Measurements from ENCODE around the gene KRTAP1-4. TPM values are rescaled to one million over a fixed set of nuclear protein-coding genes. Genes with fewer than 3 reads are reported as not detected.
"Not testable (repeated sequence)": the region's sequence is repeated elsewhere in the genome, so short reads cannot be mapped to it uniquely, and the experiment has no call there.

KRTAP1-4 gene
- total RNA-seq, 2 experiments from 2014 or later: not detected

GRCh38 chr17:41009936-41010335, 20.1 kb downstream of the KRTAP1-4 start:
- peaks cover 5% of the 10 kb centered on the region for H3K27me3 Mint-ChIP-seq
- ChIA-PET CTCF (interaction anchor here (1.4 kb wide), 1 partner anchor 8 kb away, joined by 5 read pairs; no protein-coding TSS in a partner anchor), POLR2A (interaction anchor here (0.7 kb wide), 1 partner anchor 65 kb away, joined by 3 read pairs; no protein-coding TSS in a partner anchor)
- no peaks in the 10 kb centered on the region for H3K9me3 Mint-ChIP-seq
- H3K4me1 Mint-ChIP-seq: no peaks in the 10 kb centered on the region
- no peak overlapping the region for H3K27ac Mint-ChIP-seq
- no peak for DNase-seq
- H3K36me3 Mint-ChIP-seq (ENCODE audit: low read depth): no peaks in the 10 kb centered on the region
- H3K4me3 Mint-ChIP-seq: no peak overlapping the region

GRCh38 chr17:41009301-41009760, 20.7 kb downstream of the KRTAP1-4 start:
- ChIA-PET CTCF (interaction anchor here (1.4 kb wide), 1 partner anchor 9 kb away, joined by 5 read pairs; no protein-coding TSS in a partner anchor), POLR2A (interaction anchor here (0.7 kb wide), 1 partner anchor 66 kb away, joined by 3 read pairs; no protein-coding TSS in a partner anchor)
- Mint-ChIP-seq H3K4me3 (no peak overlapping the region), H3K36me3 (ENCODE audit: low read depth) (no peaks in the 10 kb centered on the region), H3K27ac (no peak overlapping the region), H3K4me1 (no peaks in the 10 kb centered on the region), H3K9me3 (no peaks in the 10 kb centered on the region), H3K27me3 (peaks cover 8% of the 10 kb centered on the region)
- DNase-seq: no peak

- CTCF ChIA-PET: no interaction called here
- Mint-ChIP-seq H3K27ac (no peak within 1 kb of the TSS), H3K4me3 (no peak within 1 kb of the TSS), H3K4me1 (no peaks in the 10 kb centered on the region), H3K27me3 (peaks cover 8% of the 10 kb centered on the region), H3K9me3 (no peaks in the 10 kb centered on the region), H3K36me3 (ENCODE audit: low read depth) (no peaks in the 10 kb centered on the region)
- DNase-seq: no peak
- POLR2A ChIA-PET: no interaction called here
Measured at GRCh38 chr17:41008811-41009210, 21.2 kb downstream of the KRTAP1-4 start, which contains the start of gene KRTAP3-1. Gene KRTAP3-1, minus strand, starts transcription at chr17:41009128. Its CDS starts 54 bp downstream, at chr17:41009074.

- POLR2A ChIA-PET: no interaction called here
- H3K4me1 Mint-ChIP-seq: no peaks in the 10 kb centered on the region
- H3K27me3 Mint-ChIP-seq: peaks cover 12% of the 10 kb centered on the region
- H3K4me3 Mint-ChIP-seq: no peak overlapping the region
- no peak for DNase-seq
- H3K9me3 Mint-ChIP-seq: no peaks in the 10 kb centered on the region
- CTCF ChIA-PET: no interaction called here
- H3K27ac Mint-ChIP-seq: no peak overlapping the region
- H3K36me3 Mint-ChIP-seq (ENCODE audit: low read depth): no peaks in the 10 kb centered on the region
Measured at GRCh38 chr17:41004397-41004796, 25.6 kb downstream of the KRTAP1-4 start.

- no peaks in the 10 kb centered on the region for H3K4me1 Mint-ChIP-seq
- H3K36me3 Mint-ChIP-seq (ENCODE audit: low read depth): no peaks in the 10 kb centered on the region
- ChIA-PET POLR2A (no interaction called here), CTCF (no interaction called here)
- no peak for DNase-seq
- no peak overlapping the region for H3K27ac Mint-ChIP-seq
- H3K9me3 Mint-ChIP-seq: no peaks in the 10 kb centered on the region
- H3K27me3 Mint-ChIP-seq: peaks cover 17% of the 10 kb centered on the region
- H3K4me3 Mint-ChIP-seq: no peak overlapping the region
Measured at GRCh38 chr17:41003926-41004325, 26.1 kb downstream of the KRTAP1-4 start.

GRCh38 chr17:41002814-41003213, 27.2 kb downstream of the KRTAP1-4 start:
- H3K27me3 Mint-ChIP-seq: peaks cover 23% of the 10 kb centered on the region
- no peaks in the 10 kb centered on the region for H3K4me1 Mint-ChIP-seq
- ChIA-PET CTCF (no interaction called here), POLR2A (no interaction called here)
- H3K4me3 Mint-ChIP-seq: no peak overlapping the region
- H3K9me3 Mint-ChIP-seq: no peaks in the 10 kb centered on the region
- no peak overlapping the region for H3K27ac Mint-ChIP-seq
- no peak for DNase-seq
- H3K36me3 Mint-ChIP-seq (ENCODE audit: low read depth): no peaks in the 10 kb centered on the region

- Mint-ChIP-seq H3K9me3 (no peaks in the 10 kb centered on the region), H3K27me3 (peaks cover 33% of the 10 kb centered on the region), H3K4me1 (no peaks in the 10 kb centered on the region), H3K4me3 (no peak overlapping the region), H3K36me3 (ENCODE audit: low read depth) (no peaks in the 10 kb centered on the region), H3K27ac (no peak overlapping the region)
- ChIA-PET CTCF (interaction anchor here (0.6 kb wide), 1 partner anchor 194 kb away, joined by 4 read pairs; no protein-coding TSS in a partner anchor), POLR2A (no interaction called here)
- DNase-seq: no peak
Measured at GRCh38 chr17:41001795-41002194, 28.2 kb downstream of the KRTAP1-4 start.

GRCh38 chr17:40999563-40999962, 30.4 kb downstream of the KRTAP1-4 start, which contains the start of gene KRTAP3-2:
Gene KRTAP3-2, minus strand, starts transcription at chr17:40999906. Its CDS starts 53 bp downstream, at chr17:40999853.
- H3K27me3 Mint-ChIP-seq: peaks cover 37% of the 10 kb centered on the region
- CTCF ChIA-PET; H3K9me3 Mint-ChIP-seq; H3K4me3 Mint-ChIP-seq; DNase-seq; H3K4me1 Mint-ChIP-seq; H3K27ac Mint-ChIP-seq; POLR2A ChIA-PET; H3K36me3 Mint-ChIP-seq (ENCODE audit: low read depth): not testable (repeated sequence)

GRCh38 chr17:40997361-40997760, 32.6 kb downstream of the KRTAP1-4 start:
- Mint-ChIP-seq H3K36me3 (ENCODE audit: low read depth) (no peaks in the 10 kb centered on the region), H3K4me3 (no peak overlapping the region), H3K9me3 (no peaks in the 10 kb centered on the region), H3K27ac (no peak overlapping the region), H3K4me1 (no peaks in the 10 kb centered on the region), H3K27me3 (peaks cover 48% of the 10 kb centered on the region)
- ChIA-PET POLR2A (no interaction called here), CTCF (interaction anchor here (0.9 kb wide), 1 partner anchor 552 kb away, joined by 3 read pairs; no protein-coding TSS in a partner anchor)
- DNase-seq: no peak

- ChIA-PET CTCF (interaction anchor here (0.9 kb wide), 1 partner anchor 552 kb away, joined by 3 read pairs; no protein-coding TSS in a partner anchor), POLR2A (no interaction called here)
- Mint-ChIP-seq H3K4me1 (no peaks in the 10 kb centered on the region), H3K36me3 (ENCODE audit: low read depth) (no peaks in the 10 kb centered on the region), H3K27me3 (peaks cover 52% of the 10 kb centered on the region), H3K9me3 (no peaks in the 10 kb centered on the region), H3K4me3 (no peak overlapping the region), H3K27ac (no peak overlapping the region)
- DNase-seq: no peak
Measured at GRCh38 chr17:40996829-40997228, 33.2 kb downstream of the KRTAP1-4 start.

- ChIA-PET POLR2A (no interaction called here), CTCF (interaction anchor here (0.6 kb wide), 1 partner anchor 685 kb away, joined by 5 read pairs; no protein-coding TSS in a partner anchor)
- Mint-ChIP-seq H3K27ac (no peak overlapping the region), H3K27me3 (peaks cover 54% of the 10 kb centered on the region), H3K9me3 (no peaks in the 10 kb centered on the region), H3K36me3 (ENCODE audit: low read depth) (no peaks in the 10 kb centered on the region), H3K4me1 (no peaks in the 10 kb centered on the region), H3K4me3 (no peak overlapping the region)
- DNase-seq: no peak
Measured at GRCh38 chr17:40995116-40995515, 34.9 kb downstream of the KRTAP1-4 start.

GRCh38 chr17:40993839-40994238, 36.2 kb downstream of the KRTAP1-4 start, which contains the start of gene KRTAP3-3:
Gene KRTAP3-3, minus strand, starts transcription at chr17:40994164. Its CDS starts 67 bp downstream, at chr17:40994097.
- no peak for DNase-seq
- H3K4me3 Mint-ChIP-seq: no peak within 1 kb of the TSS
- ChIA-PET CTCF (no interaction called here), POLR2A (no interaction called here)
- no peaks in the 10 kb centered on the region for H3K4me1 Mint-ChIP-seq
- no peaks in the 10 kb centered on the region for H3K36me3 Mint-ChIP-seq (ENCODE audit: low read depth)
- no peaks in the 10 kb centered on the region for H3K9me3 Mint-ChIP-seq
- no peak within 1 kb of the TSS for H3K27ac Mint-ChIP-seq
- peaks cover 55% of the 10 kb centered on the region for H3K27me3 Mint-ChIP-seq

- ChIA-PET POLR2A (no interaction called here), CTCF (no interaction called here)
- no peak overlapping the region for H3K27ac Mint-ChIP-seq
- H3K4me3 Mint-ChIP-seq: no peak overlapping the region
- H3K9me3 Mint-ChIP-seq: no peaks in the 10 kb centered on the region
- no peaks in the 10 kb centered on the region for H3K4me1 Mint-ChIP-seq
- no peak for DNase-seq
- H3K36me3 Mint-ChIP-seq (ENCODE audit: low read depth): no peaks in the 10 kb centered on the region
- peaks cover 52% of the 10 kb centered on the region for H3K27me3 Mint-ChIP-seq
Measured at GRCh38 chr17:40993084-40993483, 36.9 kb downstream of the KRTAP1-4 start.

- POLR2A ChIA-PET: no interaction called here
- no peaks in the 10 kb centered on the region for H3K36me3 Mint-ChIP-seq (ENCODE audit: low read depth)
Measured at GRCh38 chr17:40992666-40993065, 37.3 kb downstream of the KRTAP1-4 start.

More at GRCh38 chr17:40992666-40993065, 37.3 kb downstream of the KRTAP1-4 start:
- no peaks in the 10 kb centered on the region for H3K4me1 Mint-ChIP-seq
- no peaks in the 10 kb centered on the region for H3K9me3 Mint-ChIP-seq
- H3K27me3 Mint-ChIP-seq: peaks cover 49% of the 10 kb centered on the region
- CTCF ChIA-PET: no interaction called here
- no peak overlapping the region for H3K4me3 Mint-ChIP-seq
- H3K27ac Mint-ChIP-seq: no peak overlapping the region
- DNase-seq: no peak
